GM21423 (cell line): ENCODE data around the gene CDAN1.

ENCODE experiments used
- ATAC-seq: cut with Tn5 transposase; IDR thresholded peaks from one replicate; pipeline ENCODE4 v1.9.1; 2021; ENCODE audit warnings: mild to moderate bottlenecking, moderate library complexity; ENCODE audit not compliant: unreplicated experiment

The CDAN1 gene

DNA sequence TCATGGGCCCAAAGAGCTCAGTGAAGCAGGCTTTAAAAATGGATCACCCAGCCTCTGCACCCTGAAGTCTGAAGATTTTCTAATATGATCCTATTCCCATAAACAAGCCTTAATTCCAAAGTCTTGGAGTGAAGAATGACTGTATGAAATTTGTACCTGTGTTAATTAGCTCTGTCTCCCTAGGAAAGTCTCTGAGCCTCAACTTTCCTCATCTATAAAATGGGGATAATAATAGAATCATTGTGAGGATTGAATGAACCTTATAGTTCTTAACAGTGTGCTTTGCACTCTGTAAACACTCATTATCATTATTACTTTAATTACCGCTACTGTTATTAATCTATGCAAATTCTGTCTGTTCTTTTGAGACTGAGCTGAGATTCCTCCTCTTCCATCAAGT is 61.9 kb downstream of the CDAN1 start:
- no peak for ATAC-seq

DNA sequence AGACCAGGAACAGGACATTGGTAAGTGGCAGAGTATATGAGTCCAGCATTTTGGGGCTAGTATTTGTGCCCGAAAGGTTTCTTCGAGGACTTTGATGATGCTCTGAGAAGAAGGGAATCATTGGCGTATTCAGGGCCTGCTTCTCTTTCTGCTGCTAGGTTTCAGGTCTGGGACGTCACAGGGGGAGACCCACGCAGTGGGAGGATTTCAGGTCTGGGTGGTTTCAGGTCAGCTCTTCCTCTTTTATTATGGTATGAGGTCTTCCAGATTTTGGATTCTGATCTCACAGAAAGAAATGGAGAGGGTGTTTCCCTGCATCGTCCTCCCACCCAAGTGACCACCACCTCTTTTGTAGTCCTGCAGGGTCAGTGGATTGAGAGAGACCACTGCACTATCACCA is 62.5 kb downstream of the CDAN1 start:
- ATAC-seq: no peak
